H9 (cell line): ENCODE measurements around the gene PAM. TPM values are rescaled to one million over a fixed set of nuclear protein-coding genes. Genes with fewer than 3 reads are reported as not detected.

Experiments used
- DNase-seq: peaks from one replicate; pipeline ENCODE4 v3.0.0-alpha.2; 2017
- H2AFZ ChIP-seq: one replicate; pipeline ENCODE4 v1.6.1; 2013; ENCODE audit warnings: mild to moderate bottlenecking, low read length, control low read depth, moderate library complexity
- H2AK5ac ChIP-seq: 2 replicates; pipeline ENCODE4 v1.6.1; 2013; ENCODE audit warnings: low read length, control low read depth, mixed read lengths; ENCODE audit not compliant: insufficient read length
- H2BK120ac ChIP-seq: one replicate; pipeline ENCODE4 v1.6.1; 2013; ENCODE audit warnings: low read depth, mild to moderate bottlenecking, low read length, control low read depth, inconsistent platforms; ENCODE audit not compliant: poor library complexity, severe bottlenecking
- H2BK12ac ChIP-seq: 2 replicates; pipeline ENCODE4 v1.6.1; 2013; ENCODE audit warnings: low read length, control low read depth, mixed read lengths, low read depth; ENCODE audit not compliant: insufficient read length
- H2BK15ac ChIP-seq: 2 replicates; pipeline ENCODE4 v1.6.1; 2013; ENCODE audit warnings: low read depth, low read length, control low read depth
- H2BK20ac ChIP-seq: one replicate; pipeline ENCODE4 v1.6.1; 2013; ENCODE audit warnings: low read depth, mild to moderate bottlenecking, low read length, control low read depth, inconsistent platforms; ENCODE audit not compliant: poor library complexity, severe bottlenecking
- H2BK5ac ChIP-seq: 2 replicates; pipeline ENCODE4 v1.6.1; 2013; ENCODE audit warnings: low read length, control low read depth, mixed read lengths; ENCODE audit not compliant: insufficient read length
- H3K14ac ChIP-seq: 2 replicates; pipeline ENCODE4 v1.6.1; 2013; ENCODE audit warnings: low read length, control low read depth; ENCODE audit not compliant: insufficient read depth
- H3K18ac ChIP-seq: 2 replicates; pipeline ENCODE4 v1.6.1; 2013; ENCODE audit warnings: low read depth, mild to moderate bottlenecking, mixed read lengths, low read length, control low read depth; ENCODE audit not compliant: insufficient read length
- H3K23ac ChIP-seq: 2 replicates; pipeline ENCODE4 v1.6.1; 2013; ENCODE audit warnings: low read length, control low read depth, mixed read lengths, low read depth; ENCODE audit not compliant: insufficient read length
- H3K23me2 ChIP-seq: 2 replicates; pipeline ENCODE4 v1.6.1; 2013; ENCODE audit warnings: low read depth, mild to moderate bottlenecking, mixed read lengths, low read length, control low read depth; ENCODE audit not compliant: insufficient read length, poor library complexity, severe bottlenecking
- H3K27ac ChIP-seq: 2 replicates; pipeline ENCODE4 v1.5.1; 2013; ENCODE audit warnings: low read length, control low read depth, mixed read lengths, low read depth; ENCODE audit not compliant: insufficient read length
- H3K27me3 ChIP-seq: 2 replicates; pipeline ENCODE4 v1.6.1; 2013; ENCODE audit warnings: low read length, control low read depth, inconsistent platforms; ENCODE audit not compliant: insufficient read depth
- H3K4ac ChIP-seq: 2 replicates; pipeline ENCODE4 v1.6.1; 2013; ENCODE audit warnings: low read depth, mild to moderate bottlenecking, control low read depth, inconsistent platforms, low read length, moderate library complexity
- H3K4me1 ChIP-seq: 2 replicates; pipeline ENCODE4 v1.6.1; 2013; ENCODE audit warnings: low read length, control low read depth, inconsistent platforms; ENCODE audit not compliant: insufficient read depth
- H3K4me2 ChIP-seq: 2 replicates; pipeline ENCODE4 v1.6.1; 2013; ENCODE audit warnings: low read length, control low read depth, mixed read lengths; ENCODE audit not compliant: insufficient read length, insufficient read depth
- H3K56ac ChIP-seq: 2 replicates; pipeline ENCODE4 v1.6.1; 2013; ENCODE audit warnings: low read depth, mild to moderate bottlenecking, mixed read lengths, low read length, control low read depth; ENCODE audit not compliant: insufficient read length
- H3K79me1 ChIP-seq: 2 replicates; pipeline ENCODE4 v1.6.1; 2013; ENCODE audit warnings: low read depth, mild to moderate bottlenecking, moderate library complexity, low read length, control low read depth, inconsistent platforms; ENCODE audit not compliant: insufficient read depth, poor library complexity, severe bottlenecking
- H3K79me2 ChIP-seq: 2 replicates; pipeline ENCODE4 v1.6.1; 2013; ENCODE audit warnings: low read length, control low read depth, inconsistent platforms; ENCODE audit not compliant: insufficient read depth
- H3K9ac ChIP-seq: 2 replicates; pipeline ENCODE4 v1.6.1; 2013; ENCODE audit warnings: low read length, control low read depth, mixed read lengths; ENCODE audit not compliant: insufficient read length; ENCODE audit errors: extremely low read depth
- H3K9me3 ChIP-seq: one replicate; pipeline ENCODE4 v1.6.1; 2013; ENCODE audit warnings: low read depth, low read length, inconsistent platforms; ENCODE audit not compliant: control insufficient read depth
- H3T11ph ChIP-seq: one replicate; pipeline ENCODE4 v1.6.1; 2013; ENCODE audit warnings: mild to moderate bottlenecking, low read length, control low read depth, inconsistent platforms
- H4K20me1 ChIP-seq: one replicate; pipeline ENCODE4 v1.6.1; 2013; ENCODE audit not compliant: control insufficient read depth, insufficient read length, insufficient read depth
- H4K5ac ChIP-seq: 2 replicates; pipeline ENCODE4 v1.6.1; 2013; ENCODE audit warnings: low read depth, mild to moderate bottlenecking, mixed read lengths, low read length, control low read depth; ENCODE audit not compliant: insufficient read length
- H4K8ac ChIP-seq: replicated peaks from 2 replicates; pipeline ENCODE4 v1.6.1; 2013; ENCODE audit warnings: low read length, control low read depth, mixed read lengths, low read depth; ENCODE audit not compliant: insufficient read length
- H4K91ac ChIP-seq: 2 replicates; pipeline ENCODE4 v1.6.1; 2013; ENCODE audit warnings: low read depth, mild to moderate bottlenecking, moderate library complexity, mixed read lengths, low read length, control low read depth; ENCODE audit not compliant: insufficient read length
- H3K27ac Mint-ChIP-seq, 3 experiments: 2 replicates in 2 of 3; 3 replicates in 1 of 3; pipeline ENCODE4 v1.8.0; 2020 to 2021; ENCODE audit warnings: mixed read lengths in 3 of 3, mild to moderate bottlenecking in 1 of 3, moderate library complexity in 1 of 3
- H3K27me3 Mint-ChIP-seq: 2 replicates; pipeline ENCODE4 v1.8.0; 2021; ENCODE audit warnings: low read depth, mild to moderate bottlenecking, moderate library complexity, mixed read lengths
- H3K36me3 Mint-ChIP-seq, 3 experiments: 2 replicates in 2 of 3; 3 replicates in 1 of 3; pipeline ENCODE4 v1.8.0; 2020 to 2021; ENCODE audit warnings: low read depth in 3 of 3, mixed read lengths in 3 of 3; ENCODE audit not compliant: insufficient read depth in 1 of 3
- H3K4me1 Mint-ChIP-seq, 2 experiments: 2 replicates each; pipeline ENCODE4 v1.8.0; 2020; ENCODE audit warnings: mixed read lengths in 2 of 2
- H3K4me3 Mint-ChIP-seq, 2 experiments: 2 replicates in 1 of 2; 3 replicates in 1 of 2; pipeline ENCODE4 v1.8.0; 2020 to 2021; ENCODE audit warnings: mild to moderate bottlenecking in 2 of 2, mixed read lengths in 2 of 2, moderate library complexity in 1 of 2
- H3K9me3 Mint-ChIP-seq, 2 experiments: 2 replicates in 1 of 2; 3 replicates in 1 of 2; pipeline ENCODE4 v1.8.0; 2020; ENCODE audit warnings: mild to moderate bottlenecking in 2 of 2, mixed read lengths in 2 of 2, moderate library complexity in 1 of 2
- CTCF ChIP-seq: fragments of 200-600 bp; sonication (generic); conservative IDR thresholded peaks from 3 replicates; pipeline ENCODE4 v1.8.0; 2021; ENCODE audit warnings: antibody characterized with exemption, mild to moderate bottlenecking
- WGBS: extraction: QIAGEN DNeasy Blood & Tissue Kit; methylation state at CpG from one replicate; pipeline ENCODE4 v1.1.7; 2013; ENCODE audit warnings: missing lambda C conversion rate, low lambda C conversion rate, mixed read lengths; ENCODE audit not compliant: insufficient read length; ENCODE audit errors: extremely low coverage; 5-methylcytosine and 5-hydroxymethylcytosine counted together
- total RNA-seq: library from RNA; stranded (reverse); gene quantifications from 2 replicates; pipeline ENCODE4 v1.2.1, GENCODE V29; 2021

PAM gene
- total RNA-seq, 1 experiment from 2014 or later = 31.5 TPM

DNA sequence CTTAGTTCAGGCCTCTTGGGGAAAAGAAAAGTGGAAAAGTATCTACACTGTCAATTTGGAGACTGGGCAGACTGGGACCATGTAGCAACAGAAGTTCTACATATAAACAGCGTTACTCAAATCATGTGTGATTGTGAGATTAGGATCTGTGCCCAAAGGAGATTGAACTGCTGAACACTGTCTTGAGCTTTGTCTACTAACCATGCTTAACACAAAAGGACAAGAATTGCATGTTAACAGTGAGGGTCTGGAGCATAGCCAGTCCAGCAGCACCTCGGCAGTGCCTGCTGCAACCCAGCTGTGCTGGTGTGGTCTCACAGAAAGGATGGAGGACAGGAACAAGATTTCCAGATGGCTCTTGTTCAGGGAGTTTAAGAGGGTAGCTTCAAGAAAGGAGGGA, 5.7 kb downstream of the PAM start:
- DNase-seq = no peak
- no CpG with 5 or more reads among the region's 2 CpGs for WGBS
- no peak overlapping the region for H4K91ac ChIP-seq
- no peak for TF ChIP-seq CTCF
- H3K36me3 Mint-ChIP-seq = no peaks in the 10 kb centered on the region; a peak in 1 of 7 replicates
- H3T11ph ChIP-seq = no peak overlapping the region
- no peaks in the 10 kb centered on the region for H3K9me3 ChIP-seq
- no peak overlapping the region for H3K27ac ChIP-seq
- no peak overlapping the region; a peak in 1 of 7 replicates for H3K27ac Mint-ChIP-seq
- H3K79me2 ChIP-seq = no peaks in the 10 kb centered on the region
- H3K27me3 Mint-ChIP-seq = peaks cover 5% of the 10 kb centered on the region; the same call in 1 of the 2 replicates
- H3K4me1 Mint-ChIP-seq = peaks cover 30 to 31% of the 10 kb centered on the region in 2 experiments
- H3K9me3 Mint-ChIP-seq = no peaks in the 10 kb centered on the region
- H3K9ac ChIP-seq = no peak overlapping the region
- no peak overlapping the region for H4K8ac ChIP-seq
- no peak overlapping the region for H2BK5ac ChIP-seq
- H3K4ac ChIP-seq = no peak overlapping the region
- no peak overlapping the region for H2BK15ac ChIP-seq
- no peak overlapping the region for H3K4me3 Mint-ChIP-seq
- no peak overlapping the region for H2BK20ac ChIP-seq
- peaks cover 3% of the 10 kb centered on the region for H3K23me2 ChIP-seq
- H3K23ac ChIP-seq = no peak overlapping the region
- no peaks in the 10 kb centered on the region for H4K20me1 ChIP-seq
- H3K79me1 ChIP-seq = no peaks in the 10 kb centered on the region
- no peak overlapping the region for H2AK5ac ChIP-seq
- peaks cover 5% of the 10 kb centered on the region; the same call in 1 of the 2 replicates for H3K4me1 ChIP-seq
- no peak overlapping the region for H2AFZ ChIP-seq
- no peak overlapping the region for H4K5ac ChIP-seq
- H3K27me3 ChIP-seq = no peaks in the 10 kb centered on the region
- no peak overlapping the region for H3K18ac ChIP-seq
- H2BK12ac ChIP-seq = no peak overlapping the region
- no peak overlapping the region for H2BK120ac ChIP-seq
- H3K4me2 ChIP-seq = no peak overlapping the region
- no peak overlapping the region for H3K56ac ChIP-seq
- no peak overlapping the region for H3K14ac ChIP-seq
